ENCODE measurements around the gene CDK6.

- TF ChIP-seq SUZ12 (IDR thresholded peaks at IDR 0.05), result no peak
- TF ChIP-seq FOXM1 (IDR thresholded peaks at IDR 0.05; ENCODE audit: borderline replicate concordance), result no peak
- no peak for TF ChIP-seq HDGF (IDR thresholded peaks at IDR 0.05; ENCODE audit: borderline replicate concordance)
- no peak for TF ChIP-seq CTBP1 (IDR thresholded peaks at IDR 0.05; ENCODE audit: borderline replicate concordance)
- TF ChIP-seq FOXA1 (IDR thresholded peaks at IDR 0.05), result no peak
- no peak for TF ChIP-seq ZNF384 (IDR thresholded peaks at IDR 0.05)
- no peak for TF ChIP-seq SP1 (IDR thresholded peaks at IDR 0.05)
- no peak for TF ChIP-seq TARDBP (IDR thresholded peaks at IDR 0.05)
- TF ChIP-seq L3MBTL2 (conservative IDR thresholded peaks at IDR 0.05), result no peak
- TF ChIP-seq LEF1 (IDR thresholded peaks at IDR 0.05; ENCODE audit: borderline replicate concordance), result no peak
- no peak for TF ChIP-seq PKNOX1 (IDR thresholded peaks at IDR 0.05)
- TF ChIP-seq FOXK2 (IDR thresholded peaks at IDR 0.05), result no peak
Measured at GRCh38 chr7:92706563-92706962, 129.8 kb downstream of the CDK6 start.
